ENCODE results near the gene PLA2G4F.

Gene PLA2G4F

DNA sequence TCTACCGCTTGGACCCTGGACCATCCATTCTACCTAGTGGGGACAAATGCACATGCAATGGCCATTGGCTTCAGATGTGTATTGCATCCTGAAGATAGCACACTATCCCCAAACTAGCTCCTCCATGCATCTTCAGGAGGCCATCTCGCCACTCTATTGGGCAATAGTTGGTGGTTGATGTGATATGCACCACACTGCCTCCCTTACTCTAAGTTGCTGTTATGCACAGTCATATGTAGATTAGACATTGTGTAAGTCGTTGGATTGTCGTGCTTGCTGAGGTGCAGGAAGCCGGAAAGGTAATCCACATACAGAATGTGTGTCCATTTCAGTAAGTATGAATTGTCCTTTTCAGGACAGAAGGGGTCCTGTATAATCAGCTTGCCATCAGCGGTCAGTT is 35.4 kb downstream of the PLA2G4F start:
- TF ChIP-seq, protein P1, sequence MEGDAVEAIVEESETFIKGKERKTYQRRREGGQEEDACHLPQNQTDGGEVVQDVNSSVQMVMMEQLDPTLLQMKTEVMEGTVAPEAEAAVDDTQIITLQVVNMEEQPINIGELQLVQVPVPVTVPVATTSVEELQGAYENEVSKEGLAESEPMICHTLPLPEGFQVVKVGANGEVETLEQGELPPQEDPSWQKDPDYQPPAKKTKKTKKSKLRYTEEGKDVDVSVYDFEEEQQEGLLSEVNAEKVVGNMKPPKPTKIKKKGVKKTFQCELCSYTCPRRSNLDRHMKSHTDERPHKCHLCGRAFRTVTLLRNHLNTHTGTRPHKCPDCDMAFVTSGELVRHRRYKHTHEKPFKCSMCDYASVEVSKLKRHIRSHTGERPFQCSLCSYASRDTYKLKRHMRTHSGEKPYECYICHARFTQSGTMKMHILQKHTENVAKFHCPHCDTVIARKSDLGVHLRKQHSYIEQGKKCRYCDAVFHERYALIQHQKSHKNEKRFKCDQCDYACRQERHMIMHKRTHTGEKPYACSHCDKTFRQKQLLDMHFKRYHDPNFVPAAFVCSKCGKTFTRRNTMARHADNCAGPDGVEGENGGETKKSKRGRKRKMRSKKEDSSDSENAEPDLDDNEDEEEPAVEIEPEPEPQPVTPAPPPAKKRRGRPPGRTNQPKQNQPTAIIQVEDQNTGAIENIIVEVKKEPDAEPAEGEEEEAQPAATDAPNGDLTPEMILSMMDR (IDR thresholded peaks at IDR 0.05; ENCODE audit: low read depth, low read length), result no peak
- no peak overlapping the region for H3K4me3 ChIP-seq (ENCODE audit: low read depth, low read length)

DNA sequence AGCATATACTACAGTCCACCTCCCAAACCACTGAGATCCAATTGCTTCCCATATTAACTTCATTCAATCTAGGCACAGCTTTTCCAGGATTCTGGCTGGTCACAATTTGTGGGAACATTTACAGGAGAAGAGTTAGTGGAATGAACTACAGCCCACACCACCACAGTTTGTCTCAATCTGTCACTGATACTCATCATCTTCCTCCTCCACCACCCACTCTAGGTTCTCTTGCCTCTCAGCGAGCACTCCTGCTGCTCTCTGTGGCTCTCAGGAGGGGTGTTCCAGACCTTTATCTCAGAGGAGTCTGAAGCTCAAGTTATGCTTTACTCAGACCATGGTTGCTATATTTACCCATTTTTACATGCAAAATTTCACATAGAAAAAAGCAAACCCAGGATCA is 36.2 kb downstream of the PLA2G4F start:
- TF ChIP-seq, protein P1 (IDR thresholded peaks at IDR 0.05; ENCODE audit: low read depth, low read length), result no peak
- H3K4me3 ChIP-seq (ENCODE audit: low read depth, low read length), result no peak overlapping the region

DNA sequence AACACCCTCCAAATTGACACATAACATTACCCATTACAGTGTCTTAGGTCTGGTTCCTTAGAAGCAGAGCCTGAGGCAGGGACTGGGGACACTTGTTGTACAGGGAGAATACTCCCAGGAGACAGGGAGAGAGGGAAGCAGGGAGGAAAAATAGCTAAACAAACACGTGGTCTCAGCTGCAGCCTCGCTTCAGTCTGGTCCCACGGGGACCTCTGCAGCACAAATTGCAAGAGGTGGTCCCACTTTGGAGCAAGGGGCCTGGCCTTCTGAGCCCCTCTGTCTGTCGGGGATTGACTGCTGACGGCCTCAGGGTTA is 37.0 kb downstream of the PLA2G4F start:
- TF ChIP-seq, protein P1 (IDR thresholded peaks at IDR 0.05; ENCODE audit: low read depth, low read length), result no peak
- no peak overlapping the region for H3K4me3 ChIP-seq (ENCODE audit: low read depth, low read length)

DNA sequence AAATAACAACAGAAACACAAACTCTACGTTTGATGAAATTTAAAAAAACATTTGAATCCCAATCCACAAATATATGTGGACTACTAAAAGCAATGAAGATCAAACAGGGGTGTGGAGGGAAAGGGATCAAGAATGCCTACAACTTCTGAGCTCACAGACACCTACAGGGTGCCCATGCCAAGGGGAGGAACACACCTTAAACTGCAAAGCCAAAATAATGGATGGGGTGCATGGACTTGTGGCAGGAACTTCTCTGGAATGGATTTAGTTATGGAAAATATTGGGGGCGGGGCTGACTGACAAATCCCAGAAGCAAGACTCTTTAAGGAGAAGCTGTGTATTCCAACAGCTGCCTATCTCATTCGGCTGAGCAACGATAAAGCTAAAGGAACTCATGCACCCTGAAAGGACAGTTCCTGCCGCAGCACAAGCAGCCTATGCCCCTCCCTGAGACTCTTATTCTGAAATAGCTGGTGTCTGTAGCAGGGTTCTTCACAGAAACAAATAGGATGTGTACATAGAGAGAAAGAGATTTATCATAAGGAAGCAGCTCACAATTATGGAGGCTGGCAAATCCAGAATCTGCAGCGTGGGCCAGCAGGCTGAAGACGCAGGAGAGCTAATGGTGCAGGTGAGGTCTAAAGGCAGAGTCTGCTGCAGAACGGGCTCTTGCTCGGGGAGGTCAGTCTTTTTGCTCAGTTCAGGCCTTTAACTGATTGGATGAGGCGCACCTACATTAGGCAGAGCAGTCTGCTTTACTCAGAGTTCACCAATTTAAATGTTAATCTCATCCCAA is 37.6 kb downstream of the PLA2G4F start:
- H3K4me3 ChIP-seq (ENCODE audit: low read depth, low read length), result no peak overlapping the region
- TF ChIP-seq, protein P1 (IDR thresholded peaks at IDR 0.05; ENCODE audit: low read depth, low read length), result no peak

DNA sequence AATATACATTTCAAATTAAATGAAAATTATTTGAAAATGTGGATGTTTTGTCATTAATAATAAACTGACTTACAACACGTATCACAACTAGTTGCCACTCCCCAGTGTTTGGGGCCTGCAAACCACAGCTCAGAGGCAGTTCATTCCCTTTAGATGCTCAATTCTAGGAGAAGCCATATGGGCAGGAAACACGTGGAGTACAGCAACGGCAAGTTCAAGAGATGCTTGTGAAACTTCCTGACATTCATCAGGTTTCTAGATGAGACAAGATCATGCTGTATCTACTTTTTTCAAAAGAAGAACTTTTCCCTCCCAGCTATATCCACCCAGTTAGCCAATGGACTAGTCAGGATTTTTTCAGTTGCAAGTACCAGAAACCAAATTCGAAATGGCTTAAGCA is 44.5 kb downstream of the PLA2G4F start:
- TF ChIP-seq, protein P1 (IDR thresholded peaks at IDR 0.05; ENCODE audit: low read depth, low read length), result no peak
- H3K4me3 ChIP-seq (ENCODE audit: low read depth, low read length), result no peak overlapping the region

DNA sequence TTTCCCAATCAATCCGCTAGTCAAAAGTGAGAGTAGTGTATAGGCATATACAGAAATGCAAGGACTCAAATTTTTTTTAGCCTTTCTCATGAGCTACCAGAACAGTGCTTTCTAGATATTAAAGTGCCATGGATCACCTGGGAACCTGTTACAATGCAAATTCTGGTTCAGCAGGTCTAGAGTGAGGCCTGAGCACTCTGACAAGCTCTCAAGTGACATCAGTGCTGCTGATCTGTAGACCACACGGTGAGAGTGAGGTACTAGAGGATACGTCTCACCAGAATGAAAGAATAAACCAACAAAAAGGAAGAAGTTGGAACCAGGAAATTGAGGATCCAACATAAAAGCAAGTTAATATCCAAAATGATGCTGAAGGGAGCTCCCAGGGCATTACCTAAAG is 46.1 kb downstream of the PLA2G4F start:
- no peak overlapping the region for H3K4me3 ChIP-seq (ENCODE audit: low read depth, low read length)
- TF ChIP-seq, protein P1 (IDR thresholded peaks at IDR 0.05; ENCODE audit: low read depth, low read length), result no peak

DNA sequence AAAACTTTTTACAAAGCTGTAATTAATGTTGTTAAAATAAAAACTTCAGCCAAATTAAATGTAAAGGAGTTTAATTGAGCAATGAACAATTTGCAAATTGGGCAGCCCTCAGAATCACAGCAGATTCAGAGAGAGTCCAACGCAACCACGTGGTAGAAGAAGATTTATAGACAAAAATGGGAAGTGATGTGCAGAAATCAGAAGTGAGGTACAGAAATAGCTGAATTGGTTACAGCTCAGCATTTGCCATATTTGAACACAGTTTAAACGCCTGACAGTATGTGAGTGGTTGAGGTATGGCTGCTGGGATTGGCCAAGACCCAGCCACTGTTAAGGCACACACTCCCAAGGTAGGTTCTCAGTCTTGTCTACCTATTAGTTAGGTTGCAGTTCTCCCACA is 47.6 kb downstream of the PLA2G4F start:
- H3K4me3 ChIP-seq (ENCODE audit: low read depth, low read length), result no peak overlapping the region
- TF ChIP-seq, protein P1 (IDR thresholded peaks at IDR 0.05; ENCODE audit: low read depth, low read length), result no peak

Data from WI38 (cell line).